IPS-18a (cell line): ENCODE results near the gene SMARCB1.
A peak's percentile ranks its signal among the peaks of the same experiment; 100 is the strongest.
"Not testable (repeated sequence)": the region's sequence is repeated elsewhere in the genome, so short reads cannot be mapped to it uniquely, and the experiment has no call there.

Experiments
- H3K27ac ChIP-seq: one replicate; pipeline ENCODE4 v1.5.1; 2013; ENCODE audit warnings: low read length
- H3K27me3 ChIP-seq: one replicate; pipeline ENCODE4 v1.6.1; 2013; ENCODE audit warnings: mild to moderate bottlenecking, low read length; ENCODE audit not compliant: control insufficient read depth, insufficient read depth
- H3K36me3 ChIP-seq: one replicate; pipeline ENCODE4 v1.6.1; 2013; ENCODE audit warnings: low read depth, low read length; ENCODE audit not compliant: control insufficient read depth
- H3K4me1 ChIP-seq: one replicate; pipeline ENCODE4 v1.6.1; 2013; ENCODE audit warnings: low read depth, low read length; ENCODE audit not compliant: control insufficient read depth
- H3K4me3 ChIP-seq: one replicate; pipeline ENCODE4 v1.5.1; 2013; ENCODE audit warnings: low read length
- H3K9ac ChIP-seq: one replicate; pipeline ENCODE4 v1.6.1; 2013; ENCODE audit warnings: mild to moderate bottlenecking, low read length, moderate library complexity
- H3K9me3 ChIP-seq: one replicate; pipeline ENCODE4 v1.6.1; 2013; ENCODE audit warnings: low read depth, low read length; ENCODE audit not compliant: control insufficient read depth

Gene SMARCB1

DNA sequence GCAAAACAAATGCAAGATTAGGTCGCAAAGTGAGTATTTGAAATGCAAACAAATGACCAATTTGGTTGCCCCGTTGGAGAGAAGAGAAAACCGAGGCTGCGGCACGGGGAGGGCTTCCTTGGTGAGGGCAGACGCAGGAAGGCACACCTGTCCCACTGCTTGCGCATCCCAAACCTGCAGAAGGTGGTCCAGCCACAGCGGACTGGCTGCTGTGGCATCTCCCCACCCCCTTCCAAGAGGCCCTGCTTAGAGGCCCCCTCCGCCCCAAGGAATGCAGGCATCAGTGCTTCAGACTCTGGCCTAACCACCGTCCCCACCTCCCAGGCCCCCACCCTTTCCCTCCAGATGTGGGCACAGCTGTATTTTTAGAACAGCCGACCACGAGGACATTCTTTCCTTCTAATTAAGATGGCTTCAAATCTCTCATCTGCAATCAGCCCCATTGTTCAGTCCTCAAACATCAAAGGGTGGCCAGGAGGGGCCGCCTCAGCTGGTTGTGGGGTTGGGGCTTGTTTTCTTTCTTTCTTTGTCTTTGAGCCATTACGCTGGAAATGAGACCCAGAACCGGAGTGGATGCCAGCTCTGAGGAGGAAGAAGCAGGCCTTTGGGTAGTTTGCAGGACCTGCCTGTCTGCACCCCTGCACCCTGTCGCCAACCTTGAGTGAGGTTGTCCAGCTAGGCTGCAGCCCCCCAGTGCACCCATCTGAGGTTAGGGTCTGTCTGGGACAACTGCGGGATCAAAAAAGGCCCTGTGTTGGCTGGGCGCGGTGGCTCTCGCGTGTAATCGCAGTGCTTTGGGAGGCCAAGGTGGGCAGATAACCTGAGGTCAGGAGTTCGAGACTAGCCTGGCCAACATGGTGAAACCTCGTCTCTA is 61.5 kb downstream of the SMARCB1 start:
- Histone ChIP-seq H3K4me1 (peaks cover 13% of the 10 kb centered on the region), H3K9me3 (no peaks in the 10 kb centered on the region), H3K27me3 (no peaks in the 10 kb centered on the region), H3K9ac (no peak overlapping the region), H3K4me3 (no peak overlapping the region), H3K36me3 (no peaks in the 10 kb centered on the region), H3K27ac (no peak overlapping the region)

DNA sequence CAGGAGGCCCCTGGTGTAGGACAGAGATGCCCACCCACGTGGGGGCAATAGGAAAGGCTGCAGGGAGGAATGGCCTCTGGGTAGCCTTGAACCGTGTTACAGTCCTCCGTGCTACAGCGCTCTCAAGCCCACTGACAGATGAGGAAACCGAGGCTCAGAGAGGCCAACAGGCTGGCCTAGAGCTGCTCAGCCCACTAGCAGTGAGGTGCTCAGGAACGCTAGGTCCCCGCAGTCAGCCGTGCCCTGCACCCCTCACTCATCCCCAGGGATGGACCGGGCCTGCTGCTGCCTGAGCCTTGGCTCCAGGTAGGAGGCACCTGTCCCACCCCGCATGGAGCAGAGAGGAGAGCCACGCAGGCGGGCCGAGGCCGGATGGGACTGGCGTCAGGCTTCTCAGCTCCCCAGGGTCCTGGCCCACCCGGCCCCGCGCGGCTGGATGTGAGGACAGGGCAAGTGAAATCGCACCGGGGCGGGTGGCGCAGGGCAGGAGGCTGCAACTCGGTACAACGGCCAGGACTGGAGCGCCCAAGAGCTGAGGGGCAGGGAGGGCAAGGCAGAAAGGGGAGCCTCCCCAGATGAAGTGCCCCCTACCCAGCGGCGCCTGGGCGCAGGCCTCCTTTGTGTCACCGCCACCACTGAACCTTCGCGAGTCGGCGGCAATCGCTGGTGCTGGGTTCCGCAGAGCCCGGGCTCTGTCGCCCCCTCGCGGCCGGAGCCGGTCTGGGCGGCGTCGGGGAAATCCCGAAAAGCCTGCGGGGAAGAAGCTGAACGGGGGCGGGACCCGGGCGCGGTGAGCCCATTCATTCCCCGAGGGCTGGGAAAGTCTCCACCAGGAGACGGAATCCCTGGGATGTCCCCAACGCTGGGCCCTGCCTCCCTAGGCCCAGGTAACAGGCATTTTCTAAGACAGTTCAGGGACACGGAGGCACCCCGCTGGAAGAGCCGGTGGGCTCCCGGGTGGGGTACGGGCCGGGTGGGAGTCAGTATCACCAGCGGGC is 62.5 kb downstream of the SMARCB1 start:
- no peaks in the 10 kb centered on the region for H3K27me3 ChIP-seq
- no peaks in the 10 kb centered on the region for H3K36me3 ChIP-seq
- no peak overlapping the region for H3K4me3 ChIP-seq
- H3K4me1 ChIP-seq, result peaks cover 13% of the 10 kb centered on the region
- H3K9ac ChIP-seq, result no peak overlapping the region
- no peaks in the 10 kb centered on the region for H3K9me3 ChIP-seq
- H3K27ac ChIP-seq, result no peak overlapping the region

DNA sequence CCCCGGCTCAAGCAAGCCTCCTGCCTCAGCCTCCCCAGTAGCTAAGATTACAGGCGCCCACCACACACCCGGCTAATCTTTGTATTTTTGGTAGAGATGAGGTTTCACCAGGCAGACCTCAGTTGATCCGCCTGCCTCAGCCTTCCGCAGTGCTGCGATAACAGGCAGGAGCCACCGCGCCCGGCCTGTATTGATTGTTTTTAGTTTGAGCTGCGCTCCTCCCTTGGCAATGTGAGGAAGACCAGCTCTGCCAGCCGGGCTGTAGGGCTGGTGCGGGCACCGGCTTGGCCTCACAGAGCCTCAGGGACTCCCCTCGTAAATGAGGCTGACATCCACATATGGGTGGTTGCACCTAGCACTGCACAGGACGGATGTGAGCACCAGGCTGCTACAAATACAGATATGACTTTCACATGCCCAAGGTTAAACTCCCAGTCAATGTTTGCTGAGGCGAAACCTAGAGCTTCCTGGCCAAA is 63.4 kb downstream of the SMARCB1 start:
- Histone ChIP-seq H3K4me3 (no peak overlapping the region), H3K9me3 (no peaks in the 10 kb centered on the region), H3K9ac (no peak overlapping the region), H3K36me3 (no peaks in the 10 kb centered on the region), H3K4me1 (peaks cover 13% of the 10 kb centered on the region), H3K27me3 (no peaks in the 10 kb centered on the region), H3K27ac (no peak overlapping the region)

DNA sequence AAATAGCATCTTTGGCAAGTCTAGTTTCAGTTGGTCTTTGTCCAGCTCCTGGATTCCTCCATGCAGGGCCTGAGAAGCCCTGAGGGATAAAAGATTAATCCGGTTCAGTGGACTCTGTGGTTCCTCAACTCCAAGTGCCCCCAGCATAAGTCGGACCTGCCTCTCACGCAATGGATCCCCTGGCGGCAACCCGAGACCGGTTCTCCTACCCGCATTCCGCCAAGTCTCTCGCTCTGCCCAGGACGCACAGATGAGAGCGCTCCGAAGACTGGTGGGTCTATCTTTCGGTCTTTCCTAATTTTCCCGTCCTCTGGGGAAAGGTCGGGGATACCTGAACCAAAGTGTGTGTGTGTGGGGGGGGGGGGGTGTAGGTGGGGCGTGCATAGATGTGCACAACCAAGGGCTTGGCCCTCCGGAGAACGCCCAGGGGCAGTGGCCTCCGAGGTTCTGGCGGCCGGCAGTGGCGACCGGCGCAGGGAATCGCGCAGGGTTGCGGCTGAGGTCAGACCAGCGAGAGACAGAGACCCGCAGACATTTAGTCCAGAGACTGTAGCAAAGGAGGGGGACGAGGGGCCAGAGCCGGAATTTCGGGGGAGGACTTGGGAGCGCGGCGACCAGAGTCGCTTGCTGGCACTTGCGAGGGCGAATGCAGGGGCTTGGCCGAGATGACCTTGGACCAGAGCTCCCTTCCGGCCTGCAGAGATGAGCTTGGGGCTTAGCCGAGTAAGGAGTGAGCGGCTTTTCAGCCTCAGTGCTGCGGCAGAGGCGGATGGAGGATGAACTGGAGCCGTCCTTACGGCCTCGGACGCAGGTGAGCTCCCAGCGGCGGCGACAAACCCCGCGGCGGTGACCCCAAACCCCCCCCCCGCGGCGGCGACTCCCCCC is 70.2 kb downstream of the SMARCB1 start:
- Histone ChIP-seq H3K9me3 (no peaks in the 10 kb centered on the region), H3K36me3 (no peaks in the 10 kb centered on the region), H3K27ac (no peak overlapping the region), H3K4me1 (peaks cover 7% of the 10 kb centered on the region), H3K27me3 (no peaks in the 10 kb centered on the region), H3K9ac (peak overlapping the region; percentile 57), H3K4me3 (peak overlapping the region; percentile 97)

DNA sequence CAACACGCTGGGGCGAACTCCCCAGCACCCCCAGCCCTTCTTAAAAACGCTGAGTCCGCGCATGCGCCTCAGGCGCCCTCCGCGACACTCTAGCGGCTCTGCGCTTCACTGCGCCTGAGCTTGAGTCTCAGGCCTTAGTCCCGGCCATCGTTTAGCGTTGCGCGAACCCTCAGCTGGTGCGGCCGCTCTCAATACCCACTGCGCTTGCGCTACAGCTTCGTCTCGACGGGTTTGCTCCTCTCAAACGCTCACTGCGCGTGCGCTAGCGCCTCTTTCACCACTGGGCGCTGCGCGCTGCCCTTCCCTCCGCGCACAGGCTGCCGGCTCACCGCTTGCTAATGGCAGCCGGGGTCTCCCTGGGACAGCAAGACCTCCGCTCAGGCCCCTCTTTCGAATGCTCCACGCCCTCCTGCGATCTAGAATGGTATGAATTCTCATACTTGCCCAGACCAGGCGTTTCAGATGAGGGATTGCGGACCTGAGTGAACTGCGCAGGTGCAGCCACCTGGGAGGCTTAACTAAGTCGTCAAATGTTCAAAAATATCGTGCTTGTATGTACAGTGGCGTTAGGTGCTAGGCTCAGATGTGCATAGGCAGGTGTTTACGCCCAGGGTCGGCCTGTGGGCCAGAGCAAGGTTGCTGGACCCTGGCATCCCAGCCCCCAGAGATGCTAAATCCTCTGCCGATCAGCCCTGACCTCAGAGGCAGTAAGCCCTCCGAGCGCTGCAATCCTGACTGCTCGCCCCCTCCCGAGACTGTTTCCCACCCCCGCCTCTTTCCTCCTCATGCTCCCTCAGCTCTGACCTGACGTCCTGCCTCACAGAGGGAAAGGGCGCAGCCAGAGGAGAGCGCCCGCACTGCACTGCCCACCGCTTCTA is 71.1 kb downstream of the SMARCB1 start, which contains the start of gene SLC2A11:
SLC2A11 (plus strand) TSS at position 270 of the 878 bp plus-strand sequence; CDS start at position 395, 125 bp downstream.
- Histone ChIP-seq H3K4me3 (peak within 1 kb of the TSS; percentile 97), H3K27ac (peak within 1 kb of the TSS; percentile 84), H3K4me1 (peaks cover 7% of the 10 kb centered on the region), H3K9me3 (no peaks in the 10 kb centered on the region), H3K36me3 (no peaks in the 10 kb centered on the region), H3K9ac (peak within 1 kb of the TSS; percentile 82), H3K27me3 (no peaks in the 10 kb centered on the region)

DNA sequence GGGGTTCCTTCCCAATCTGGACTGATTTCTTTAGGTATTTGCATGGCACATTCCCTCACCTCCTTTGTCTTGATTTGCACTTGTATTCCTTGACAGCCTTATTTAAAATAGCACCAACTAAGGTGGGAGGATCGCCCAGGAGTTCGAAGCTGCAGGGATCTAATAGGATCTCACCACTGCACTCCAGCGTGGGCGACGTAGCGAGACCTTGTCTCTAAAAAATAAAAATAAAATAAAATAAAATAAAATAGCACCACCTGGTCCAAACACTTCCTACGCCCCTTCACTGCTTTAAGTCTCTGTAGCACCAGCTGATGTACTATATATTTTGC is 71.7 kb downstream of the SMARCB1 start:
- H3K27me3 ChIP-seq, result no peaks in the 10 kb centered on the region
- H3K4me3 ChIP-seq, result peak overlapping the region; percentile 97
- H3K9ac ChIP-seq, result peak overlapping the region; percentile 82
- H3K4me1 ChIP-seq, result peaks cover 7% of the 10 kb centered on the region
- H3K36me3 ChIP-seq, result no peaks in the 10 kb centered on the region
- no peaks in the 10 kb centered on the region for H3K9me3 ChIP-seq
- H3K27ac ChIP-seq, result no peak overlapping the region

DNA sequence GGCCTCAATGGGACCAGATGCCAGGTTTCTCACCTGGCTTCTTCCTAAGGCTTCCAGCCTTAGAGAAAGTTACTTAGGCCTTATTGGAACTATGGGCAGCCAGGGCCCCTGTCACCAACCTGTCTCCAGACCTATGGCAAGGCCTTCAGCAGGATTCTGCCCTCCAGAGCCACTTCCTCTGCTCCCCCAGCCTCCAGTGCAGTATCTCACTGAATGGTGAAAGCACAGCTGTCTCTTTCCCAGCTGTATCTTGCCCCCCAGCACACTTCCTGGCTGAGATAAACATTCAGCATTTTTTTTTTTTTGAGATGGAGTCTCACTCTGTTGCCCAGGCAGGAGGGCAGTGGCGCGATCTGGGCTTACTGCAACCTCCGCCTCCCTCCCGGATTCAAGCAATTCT is 72.4 kb downstream of the SMARCB1 start:
- Histone ChIP-seq H3K4me1 (peaks cover 7% of the 10 kb centered on the region), H3K9me3 (no peaks in the 10 kb centered on the region), H3K36me3 (peaks cover 3% of the 10 kb centered on the region), H3K27ac (no peak overlapping the region), H3K9ac (no peak overlapping the region), H3K27me3 (no peaks in the 10 kb centered on the region), H3K4me3 (no peak overlapping the region)

DNA sequence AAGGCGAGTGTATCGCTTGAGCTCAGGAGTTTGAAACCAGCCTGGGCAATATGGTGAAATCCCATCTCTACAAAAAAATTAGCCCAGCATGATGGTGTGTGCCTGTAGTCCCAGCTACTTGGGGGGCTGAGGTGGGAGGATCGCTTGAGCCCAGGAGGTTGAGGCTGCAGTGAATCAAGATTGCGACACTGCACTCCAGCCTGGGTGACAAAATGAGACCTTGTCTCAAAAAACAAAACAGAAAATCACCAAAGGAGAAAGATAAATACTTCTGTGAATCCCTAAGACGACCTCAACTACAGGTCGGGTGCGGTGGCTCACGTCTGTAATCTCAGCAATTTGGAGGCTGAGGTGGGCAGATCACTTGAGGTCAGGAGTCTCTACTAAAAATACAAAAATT is 73.4 kb downstream of the SMARCB1 start:
- H3K27me3 ChIP-seq, H3K4me1 ChIP-seq, H3K4me3 ChIP-seq, H3K9me3 ChIP-seq, H3K36me3 ChIP-seq, H3K27ac ChIP-seq, H3K9ac ChIP-seq: not testable (repeated sequence)

DNA sequence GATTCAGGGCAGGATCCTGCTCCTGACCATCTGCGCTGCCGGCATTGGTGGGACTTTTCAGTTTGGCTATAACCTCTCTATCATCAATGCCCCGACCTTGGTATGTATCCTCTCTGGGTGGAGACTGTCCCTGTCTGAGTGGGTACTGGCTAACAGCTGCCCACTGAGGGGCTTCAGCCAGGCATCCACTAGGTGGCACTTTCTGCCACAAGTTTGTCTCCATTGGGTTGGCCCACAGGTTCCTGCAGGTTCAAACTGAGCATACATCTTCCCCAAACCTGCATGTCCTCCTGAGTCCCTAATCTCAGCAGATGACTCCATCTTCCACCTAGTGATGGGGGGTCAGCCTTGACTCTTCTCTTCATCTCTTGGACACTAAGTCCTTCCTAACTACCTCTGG is 75.3 kb downstream of the SMARCB1 start:
- Histone ChIP-seq H3K9me3 (no peaks in the 10 kb centered on the region), H3K36me3 (peaks cover 3% of the 10 kb centered on the region), H3K27ac (no peak overlapping the region), H3K4me1 (peaks cover 7% of the 10 kb centered on the region), H3K9ac (no peak overlapping the region), H3K27me3 (no peaks in the 10 kb centered on the region), H3K4me3 (no peak overlapping the region)

DNA sequence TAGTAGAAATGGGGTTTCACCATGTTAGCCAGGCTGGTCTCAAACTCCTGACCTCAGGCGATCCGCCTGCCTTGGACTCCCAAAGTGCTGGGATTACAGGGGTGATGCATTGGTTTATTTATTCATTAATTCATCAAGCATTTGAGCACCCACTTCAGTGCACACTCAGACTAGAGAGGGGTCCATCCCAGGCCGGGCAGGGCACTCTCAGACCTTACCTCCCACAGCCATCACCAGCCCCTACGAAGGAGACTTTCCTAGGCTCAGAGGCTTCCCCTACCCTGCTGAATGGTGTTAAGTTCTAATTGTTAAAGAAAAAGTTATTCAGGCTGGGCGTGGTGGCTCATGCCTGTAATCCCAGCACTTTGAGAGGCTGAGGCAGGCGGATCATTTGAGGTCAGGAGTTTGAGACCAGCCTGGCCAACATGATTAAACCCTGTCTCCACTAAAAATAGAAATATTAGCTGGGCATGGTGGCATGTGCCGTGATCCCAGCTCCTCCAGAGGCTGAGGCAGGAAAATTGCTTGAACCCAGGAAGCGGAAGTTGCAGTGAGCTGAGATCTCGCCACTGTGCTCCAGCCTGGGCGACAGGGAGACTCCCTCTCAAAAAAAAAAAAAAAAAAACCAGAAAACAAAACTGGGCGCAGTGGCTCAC is 77.9 kb downstream of the SMARCB1 start:
- H3K9me3 ChIP-seq, H3K9ac ChIP-seq, H3K27me3 ChIP-seq, H3K4me1 ChIP-seq, H3K4me3 ChIP-seq, H3K27ac ChIP-seq: not testable (repeated sequence)
- H3K36me3 ChIP-seq, result peaks cover 15% of the 10 kb centered on the region
